Neutrophil (primary cell): ENCODE results near the gene BCL7A.
"Not testable (repeated sequence)": the region's sequence is repeated elsewhere in the genome, so short reads cannot be mapped to it uniquely, and the experiment has no call there.

Experiments used
- H3K27ac ChIP-seq: fragments of 200-600 bp; sonication (generic); 2 replicates; pipeline ENCODE4 v1.5.1; 2016; ENCODE audit warnings: mild to moderate bottlenecking, moderate library complexity
- H3K27me3 ChIP-seq: fragments of 200-600 bp; sonication (generic); 2 replicates; pipeline ENCODE4 v1.6.0; 2016; ENCODE audit warnings: mild to moderate bottlenecking
- H3K36me3 ChIP-seq: fragments of 200-600 bp; sonication (generic); 2 replicates; pipeline ENCODE4 v1.5.1; 2017
- H3K4me1 ChIP-seq, 2 experiments: fragments of 200-600 bp in 1 of 2; sonication (generic) in 1 of 2; 1 replicate in 1 of 2; 2 replicates in 1 of 2; pipeline versions ENCODE4 v1.5.1 to v1.6.1; 2013 to 2016; ENCODE audit warnings: low read depth in 1 of 2, low read length in 1 of 2, mild to moderate bottlenecking in 1 of 2, moderate library complexity in 1 of 2; ENCODE audit not compliant: control insufficient read depth in 1 of 2, insufficient read depth in 1 of 2
- H3K4me3 ChIP-seq, 2 experiments: fragments of 200-600 bp in 1 of 2; sonication (generic) in 1 of 2; 1 replicate in 1 of 2; 2 replicates in 1 of 2; pipeline ENCODE4 v1.5.1; 2013 to 2016; ENCODE audit warnings: low read depth in 1 of 2, low read length in 1 of 2, mild to moderate bottlenecking in 1 of 2, moderate library complexity in 1 of 2
- H3K9me3 ChIP-seq: fragments of 200-600 bp; sonication (generic); 2 replicates; pipeline ENCODE4 v1.5.1; 2016
- TF ChIP-seq, protein P1 (sequence below): fragments of 200-600 bp; sonication (generic); IDR thresholded peaks from 2 replicates; pipeline ENCODE4 v1.5.1; 2016; ENCODE audit warnings: antibody characterized with exemption

Gene BCL7A

GRCh38 chr12:122031342-122032216 lies 9.9 kb downstream of the BCL7A start:
- Histone ChIP-seq H3K4me3 (no peak overlapping the region), H3K36me3 (no peaks in the 10 kb centered on the region), H3K9me3 (no peaks in the 10 kb centered on the region), H3K27me3 (no peaks in the 10 kb centered on the region), H3K27ac (no peak overlapping the region), H3K4me1 (no peaks in the 10 kb centered on the region)
- TF ChIP-seq, protein P1, sequence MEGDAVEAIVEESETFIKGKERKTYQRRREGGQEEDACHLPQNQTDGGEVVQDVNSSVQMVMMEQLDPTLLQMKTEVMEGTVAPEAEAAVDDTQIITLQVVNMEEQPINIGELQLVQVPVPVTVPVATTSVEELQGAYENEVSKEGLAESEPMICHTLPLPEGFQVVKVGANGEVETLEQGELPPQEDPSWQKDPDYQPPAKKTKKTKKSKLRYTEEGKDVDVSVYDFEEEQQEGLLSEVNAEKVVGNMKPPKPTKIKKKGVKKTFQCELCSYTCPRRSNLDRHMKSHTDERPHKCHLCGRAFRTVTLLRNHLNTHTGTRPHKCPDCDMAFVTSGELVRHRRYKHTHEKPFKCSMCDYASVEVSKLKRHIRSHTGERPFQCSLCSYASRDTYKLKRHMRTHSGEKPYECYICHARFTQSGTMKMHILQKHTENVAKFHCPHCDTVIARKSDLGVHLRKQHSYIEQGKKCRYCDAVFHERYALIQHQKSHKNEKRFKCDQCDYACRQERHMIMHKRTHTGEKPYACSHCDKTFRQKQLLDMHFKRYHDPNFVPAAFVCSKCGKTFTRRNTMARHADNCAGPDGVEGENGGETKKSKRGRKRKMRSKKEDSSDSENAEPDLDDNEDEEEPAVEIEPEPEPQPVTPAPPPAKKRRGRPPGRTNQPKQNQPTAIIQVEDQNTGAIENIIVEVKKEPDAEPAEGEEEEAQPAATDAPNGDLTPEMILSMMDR: peak; percentile 24

- Histone ChIP-seq H3K27ac (no peak overlapping the region), H3K4me3 (no peak overlapping the region), H3K27me3 (no peaks in the 10 kb centered on the region), H3K4me1 (no peaks in the 10 kb centered on the region), H3K9me3 (no peaks in the 10 kb centered on the region), H3K36me3 (no peaks in the 10 kb centered on the region)
- TF ChIP-seq, protein P1: no peak
These were observed 10.9 kb downstream of the BCL7A start for GRCh38 chr12:122032580-122032979.

- TF ChIP-seq, protein P1: no peak
- H3K36me3 ChIP-seq: no peaks in the 10 kb centered on the region
- no peaks in the 10 kb centered on the region for H3K4me1 ChIP-seq
- no peaks in the 10 kb centered on the region for H3K9me3 ChIP-seq
- H3K27ac ChIP-seq: no peak overlapping the region
- H3K4me3 ChIP-seq: no peak overlapping the region
- no peaks in the 10 kb centered on the region for H3K27me3 ChIP-seq
These were observed 13.6 kb downstream of the BCL7A start for GRCh38 chr12:122035292-122035691.

- Histone ChIP-seq H3K36me3 (no peaks in the 10 kb centered on the region), H3K4me3 (no peak overlapping the region), H3K27me3 (no peaks in the 10 kb centered on the region), H3K4me1 (no peaks in the 10 kb centered on the region), H3K27ac (no peak overlapping the region), H3K9me3 (no peaks in the 10 kb centered on the region)
- TF ChIP-seq, protein P1: no peak
These were observed 14.5 kb downstream of the BCL7A start for GRCh38 chr12:122036153-122036552.

DNA sequence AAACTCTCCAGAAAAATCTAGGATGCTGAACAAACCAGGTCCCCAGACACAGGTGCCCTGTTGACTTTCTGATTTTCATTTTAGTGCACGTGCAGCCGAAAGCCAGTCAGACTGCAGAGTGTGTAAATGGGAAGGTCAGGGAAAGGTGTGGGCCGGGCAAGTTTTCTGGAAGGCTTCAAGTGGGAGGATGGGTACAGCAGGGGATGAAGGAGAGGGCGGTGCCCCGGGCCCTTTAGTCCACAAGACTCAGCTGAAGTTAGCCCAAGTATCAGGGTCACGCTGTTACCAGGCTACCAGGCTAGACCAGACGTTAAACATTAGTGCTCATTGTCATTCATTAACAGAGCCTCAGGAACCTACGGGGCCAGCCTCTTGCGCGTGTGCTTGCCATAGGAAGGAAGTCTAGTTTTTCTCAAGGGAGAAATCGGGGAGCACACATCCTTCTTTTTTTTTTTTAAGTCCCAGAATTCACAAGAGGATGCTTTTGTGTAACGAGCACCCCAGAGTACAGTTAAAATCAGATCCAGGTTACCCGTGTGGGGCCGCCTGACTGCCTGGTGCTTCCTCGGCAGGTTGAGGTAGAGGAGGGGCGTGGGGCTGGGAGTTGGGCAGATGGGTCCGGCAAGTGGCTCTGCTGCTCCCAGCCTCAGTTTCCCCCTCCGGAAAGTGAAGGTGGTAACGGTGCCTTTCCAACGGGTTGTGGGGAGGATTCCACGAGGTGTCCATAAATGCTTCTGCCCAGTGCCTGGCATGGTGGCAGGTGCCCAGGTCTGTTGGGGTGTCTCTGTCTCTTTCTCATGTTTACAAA lies 19.1 kb downstream of the BCL7A start:
- Histone ChIP-seq H3K27me3 (no peaks in the 10 kb centered on the region), H3K27ac (no peak overlapping the region), H3K4me3 (no peak overlapping the region), H3K4me1 (no peaks in the 10 kb centered on the region), H3K9me3 (no peaks in the 10 kb centered on the region), H3K36me3 (no peaks in the 10 kb centered on the region)
- TF ChIP-seq, protein P1: no peak

DNA sequence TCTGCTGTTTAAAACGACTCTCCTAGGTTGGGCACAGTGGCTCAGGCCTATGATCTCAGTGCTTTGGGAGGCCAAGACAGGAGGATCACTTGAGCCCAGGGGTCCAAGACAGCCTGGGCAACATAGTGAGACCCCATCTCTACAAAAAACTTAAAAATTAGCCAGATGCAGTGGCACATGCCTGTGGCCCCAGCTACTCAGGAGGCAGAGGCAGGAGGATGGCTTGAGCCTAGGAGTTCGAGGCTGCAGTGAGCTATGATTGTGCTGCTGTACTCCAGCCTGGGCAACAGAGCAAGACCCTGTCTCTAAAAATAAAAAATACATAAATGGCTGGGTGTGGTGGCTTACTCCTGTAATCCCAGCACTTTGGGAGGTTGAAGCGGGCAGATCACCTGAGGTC lies 19.8 kb downstream of the BCL7A start:
- H3K4me3 ChIP-seq, H3K36me3 ChIP-seq, H3K9me3 ChIP-seq, H3K27me3 ChIP-seq, H3K4me1 ChIP-seq, H3K27ac ChIP-seq: not testable (repeated sequence)
